Breast epithelium (tissue), 4 donors: Measurements from ENCODE around the gene FTO. TPM values are rescaled to one million over a fixed set of nuclear protein-coding genes. Genes with fewer than 3 reads are reported as not detected.
A peak's percentile ranks its signal among the peaks of the same experiment; 100 is the strongest.

ENCODE experiments used
- DNase-seq, 2 donors: peaks; one replicate each; pipeline ENCODE4 v3.0.0-alpha.2; 2019; ENCODE audit warnings: low spot score in 2 of 2
- H3K27ac ChIP-seq, 2 donors: fragments of 200-600 bp; sonication (generic) in 1 of 2; one replicate each; pipeline ENCODE4 v1.5.1; 2016 to 2019; ENCODE audit warnings: mild to moderate bottlenecking in 1 of 2
- H3K27me3 ChIP-seq, 2 donors: fragments of 200-600 bp; sonication (generic) in 1 of 2; one replicate each; pipeline versions ENCODE4 v1.5.1 to v1.6.0; 2017 to 2019; ENCODE audit warnings: control low read depth in 1 of 2, mild to moderate bottlenecking in 1 of 2
- H3K36me3 ChIP-seq: fragments of 200-600 bp; one replicate; pipeline ENCODE4 v1.5.1; 2019
- H3K4me1 ChIP-seq, 2 donors: fragments of 200-600 bp; sonication (generic); one replicate each; pipeline ENCODE4 v1.5.1; 2016 to 2019; ENCODE audit warnings: control low read depth in 1 of 2
- H3K4me3 ChIP-seq, 3 donors: fragments of 200-600 bp; sonication (generic); 1 replicate in 2 of 3; 2 replicates in 1 of 3; pipeline ENCODE4 v1.5.1; 2016 to 2019; ENCODE audit warnings: mild to moderate bottlenecking in 3 of 3, moderate library complexity in 2 of 3
- H3K9me3 ChIP-seq, 2 donors: fragments of 200-600 bp; sonication (generic) in 1 of 2; one replicate each; pipeline ENCODE4 v1.5.1; 2016 to 2019; ENCODE audit warnings: control low read depth in 1 of 2
- CTCF ChIP-seq, 3 donors: fragments of 450-650 bp; IDR thresholded peaks; one replicate each; pipeline ENCODE4 v1.5.1; 2016 to 2017; ENCODE audit warnings: antibody characterized with exemption in 3 of 3, mild to moderate bottlenecking in 3 of 3, moderate library complexity in 3 of 3
- POLR2A ChIP-seq: fragments of 450-650 bp; IDR thresholded peaks from one replicate; pipeline ENCODE4 v1.6.1; 2016; ENCODE audit warnings: antibody characterized with exemption, mild to moderate bottlenecking, moderate library complexity
- POLR2AphosphoS5 ChIP-seq, 3 donors: sonication (generic); formaldehyde crosslinking; IDR thresholded peaks; one replicate each; pipeline ENCODE4 v1.6.1; 2017; ENCODE audit warnings: antibody characterized with exemption in 3 of 3
- intact Hi-C: fragments of 100-400 bp; cut with DNase I; formaldehyde crosslinking; loops from one replicate; pipeline ENCODE4 v1.15.1; 2023; ENCODE audit warnings: low total_unique reads
- total RNA-seq, 3 donors: library from RNA; depleted of rRNA; stranded (reverse); fragments of >200 nt; gene quantifications; one replicate each; pipeline ENCODE4 v1.1.0, GENCODE V29; 2016

The FTO gene
- total RNA-seq, 3 donors from 2014 or later: 109 to 193 (median 174) TPM

- peaks cover 0 to 4% of the 10 kb centered on the region in 2 donors for H3K4me1 ChIP-seq
- H3K27ac ChIP-seq: peak overlapping the region; percentile 48 to 69
- TF ChIP-seq CTCF (IDR thresholded peaks at IDR 0.05): no peak
- TF ChIP-seq POLR2AphosphoS5 (IDR thresholded peaks at IDR 0.05): no peak
- TF ChIP-seq POLR2A: no peak
- intact Hi-C loops: no loop called here
- no peak overlapping the region for H3K4me3 ChIP-seq
- no peaks in the 10 kb centered on the region for H3K36me3 ChIP-seq
- no peaks in the 10 kb centered on the region for H3K27me3 ChIP-seq
- no peak for DNase-seq
- H3K9me3 ChIP-seq: peaks cover 5 to 9% of the 10 kb centered on the region in 2 donors
Observed at GRCh38 chr16:54094641-54095040, 390.7 kb downstream of the FTO start.

- no peak for DNase-seq
- H3K27me3 ChIP-seq: no peaks in the 10 kb centered on the region
- TF ChIP-seq POLR2A: no peak
- no peak for TF ChIP-seq CTCF (IDR thresholded peaks at IDR 0.05)
- no peak for TF ChIP-seq POLR2AphosphoS5 (IDR thresholded peaks at IDR 0.05)
- H3K4me1 ChIP-seq: peaks cover 0 to 4% of the 10 kb centered on the region in 2 donors
- H3K36me3 ChIP-seq: no peaks in the 10 kb centered on the region
- no peak overlapping the region for H3K4me3 ChIP-seq
- H3K27ac ChIP-seq: no peak overlapping the region
- intact Hi-C loops: no loop called here
- peaks cover 5 to 9% of the 10 kb centered on the region in 2 donors for H3K9me3 ChIP-seq
Observed at GRCh38 chr16:54096607-54097006, 392.7 kb downstream of the FTO start.

- peaks cover 0 to 4% of the 10 kb centered on the region in 2 donors for H3K4me1 ChIP-seq
- H3K4me3 ChIP-seq: no peak overlapping the region
- H3K9me3 ChIP-seq: peaks cover 5 to 9% of the 10 kb centered on the region in 2 donors
- peak overlapping the region; percentile 68 to 70 for H3K27ac ChIP-seq
- DNase-seq: no peak
- no peaks in the 10 kb centered on the region for H3K36me3 ChIP-seq
- TF ChIP-seq POLR2A (no peak), POLR2AphosphoS5 (IDR thresholded peaks at IDR 0.05) (no peak), CTCF (IDR thresholded peaks at IDR 0.05) (no peak)
- intact Hi-C loops: no loop called here
- H3K27me3 ChIP-seq: no peaks in the 10 kb centered on the region
Observed at GRCh38 chr16:54097774-54098173, 393.8 kb downstream of the FTO start.

GRCh38 chr16:54098247-54098646, 394.3 kb downstream of the FTO start:
- peak overlapping the region; percentile 68 to 70 for H3K27ac ChIP-seq
- TF ChIP-seq CTCF (IDR thresholded peaks at IDR 0.05) (no peak), POLR2A (no peak), POLR2AphosphoS5 (IDR thresholded peaks at IDR 0.05) (no peak)
- peaks cover 5 to 9% of the 10 kb centered on the region in 2 donors for H3K9me3 ChIP-seq
- DNase-seq: no peak
- no peaks in the 10 kb centered on the region for H3K36me3 ChIP-seq
- no peaks in the 10 kb centered on the region for H3K27me3 ChIP-seq
- intact Hi-C loops: no loop called here
- H3K4me3 ChIP-seq: no peak overlapping the region
- H3K4me1 ChIP-seq: peaks cover 0 to 4% of the 10 kb centered on the region in 2 donors

- DNase-seq: no peak
- Histone ChIP-seq H3K9me3 (peaks cover 5 to 9% of the 10 kb centered on the region in 2 donors), H3K27ac (no peak overlapping the region), H3K36me3 (no peaks in the 10 kb centered on the region), H3K4me1 (no peaks in the 10 kb centered on the region), H3K4me3 (no peak overlapping the region), H3K27me3 (no peaks in the 10 kb centered on the region)
- intact Hi-C loops: no loop called here
- no peak for TF ChIP-seq POLR2A
Observed at GRCh38 chr16:54099627-54100026, 395.7 kb downstream of the FTO start.
